ENCODE data around the gene EPS8L1. TPM values are rescaled to one million over a fixed set of nuclear protein-coding genes. Genes with fewer than 3 reads are reported as not detected.

Gene EPS8L1
- polyA plus RNA-seq, 1 of the 3 experiments (the other 2 are of a cell fraction) = 12.9 TPM

DNA sequence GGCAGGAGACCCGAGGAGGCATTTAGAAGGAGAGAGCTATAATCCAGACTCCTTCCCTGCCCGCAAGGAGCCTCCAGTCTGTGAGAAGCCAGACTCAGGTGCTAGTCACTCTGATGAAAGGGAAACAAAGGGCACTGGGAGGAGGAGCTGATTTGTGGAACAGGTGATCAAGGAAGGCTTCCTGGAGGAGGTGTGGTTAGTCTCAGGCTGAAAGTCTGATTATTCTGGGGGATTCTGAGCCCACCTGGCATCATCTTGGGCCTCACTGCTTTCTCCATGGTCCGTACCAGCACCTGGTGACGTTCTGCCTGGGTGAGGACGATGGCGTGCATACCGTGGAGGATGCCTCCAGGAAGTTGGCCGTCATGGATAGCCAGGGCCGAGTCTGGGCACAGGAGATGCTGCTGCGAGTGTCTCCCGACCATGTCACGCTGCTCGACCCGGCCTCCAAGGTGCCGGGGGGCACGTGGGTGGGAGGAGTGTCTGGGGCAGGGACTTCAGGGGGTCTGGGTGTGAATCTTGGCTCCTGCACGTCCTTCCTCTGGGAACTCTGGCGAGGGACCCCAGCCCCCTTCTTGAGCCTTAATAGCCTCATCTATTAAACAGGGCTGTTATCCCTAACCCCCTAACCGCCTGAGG, 3.9 kb downstream of the EPS8L1 start:
- Histone ChIP-seq H3K27ac (ENCODE audit: low read depth in 2 of 2, low read length in 1 of 2) (no peak overlapping the region; a peak in 1 of 4 replicates), H3F3A (replicated peaks; ENCODE audit: insufficient read depth) (peaks cover 7% of the 10 kb centered on the region), H3K9me3 (no peaks in the 10 kb centered on the region), H3K4me1 (ENCODE audit: control insufficient read depth in 1 of 2, insufficient read depth in 2 of 2, low read depth in 1 of 2, low read length in 1 of 2) (peaks cover 4 to 21% of the 10 kb centered on the region in 2 experiments; a peak in 2 of 4 replicates), H3K9ac (no peak overlapping the region), H3K36me3 (replicated peaks in 1 of 2; ENCODE audit: control insufficient read depth in 1 of 2, insufficient read depth in 2 of 2, low read length in 1 of 2) (no peaks in the 10 kb centered on the region), H3K4me3 (ENCODE audit: low read depth in 2 of 2, low read length in 1 of 2) (peak overlapping the region in 1 of 2 experiments; percentile 68; a peak in 3 of 4 replicates), H4K20me1 (ENCODE audit: insufficient read depth) (no peaks in the 10 kb centered on the region), H3K79me2 (ENCODE audit: insufficient read depth) (no peaks in the 10 kb centered on the region), H3K4me2 (peak overlapping the region; percentile 89; the same call in 1 of the 2 replicates), H3K27me3 (ENCODE audit: insufficient read depth) (no peaks in the 10 kb centered on the region), H3K9me2 (no peaks in the 10 kb centered on the region), H2AFZ (ENCODE audit: low read depth) (no peak overlapping the region)
- no peak for DNase-seq
- WGBS (ENCODE audit: low lambda C conversion rate) = 69% methylated on average over 8 of the region's 19 CpGs
- ChIA-PET CTCF (interaction anchor here (1.0 to 1.8 kb wide), 2 partner anchors 10 to 11 kb away, joined by 4 to 5 read pairs; no protein-coding TSS in a partner anchor), POLR2A (no interaction called here)
- TF ChIP-seq GABPA (IDR thresholded peaks at IDR 0.05; ENCODE audit: low read depth) = no peak
- TF ChIP-seq RFX5 (IDR thresholded peaks at IDR 0.05; ENCODE audit: low read length) = no peak
- no peak for TF ChIP-seq SMC3 (IDR thresholded peaks at IDR 0.05; ENCODE audit: low read depth, low read length)
- no peak for TF ChIP-seq FOSL2 (IDR thresholded peaks at IDR 0.05; ENCODE audit: borderline replicate concordance, low read depth)
- no peak for TF ChIP-seq TCF12 (IDR thresholded peaks at IDR 0.05)
- TF ChIP-seq RAD21 (IDR thresholded peaks at IDR 0.05; ENCODE audit: low read length) = no peak
- TF ChIP-seq TAF1 (IDR thresholded peaks at IDR 0.05; ENCODE audit: borderline replicate concordance, low read depth, low read length) = no peak
- TF ChIP-seq RXRA (IDR thresholded peaks at IDR 0.05; ENCODE audit: borderline replicate concordance, low read depth) = no peak
- no peak for TF ChIP-seq IRF3 (IDR thresholded peaks at IDR 0.05; ENCODE audit: low read depth, low read length)
- TF ChIP-seq, protein P1, sequence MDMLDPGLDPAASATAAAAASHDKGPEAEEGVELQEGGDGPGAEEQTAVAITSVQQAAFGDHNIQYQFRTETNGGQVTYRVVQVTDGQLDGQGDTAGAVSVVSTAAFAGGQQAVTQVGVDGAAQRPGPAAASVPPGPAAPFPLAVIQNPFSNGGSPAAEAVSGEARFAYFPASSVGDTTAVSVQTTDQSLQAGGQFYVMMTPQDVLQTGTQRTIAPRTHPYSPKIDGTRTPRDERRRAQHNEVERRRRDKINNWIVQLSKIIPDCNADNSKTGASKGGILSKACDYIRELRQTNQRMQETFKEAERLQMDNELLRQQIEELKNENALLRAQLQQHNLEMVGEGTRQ (IDR thresholded peaks at IDR 0.05; ENCODE audit: borderline replicate concordance, low read depth, low read length) = no peak
- TF ChIP-seq NFIC (IDR thresholded peaks at IDR 0.05; ENCODE audit: borderline replicate concordance) = no peak
- no peak for TF ChIP-seq TEAD4 (IDR thresholded peaks at IDR 0.05; ENCODE audit: borderline replicate concordance, insufficient read depth)
- no peak for TF ChIP-seq REST (IDR thresholded peaks at IDR 0.05; ENCODE audit: low read depth, low read length)
- no peak for TF ChIP-seq MXI1 (IDR thresholded peaks at IDR 0.05; ENCODE audit: low read depth, low read length)
- TF ChIP-seq, protein P2, sequence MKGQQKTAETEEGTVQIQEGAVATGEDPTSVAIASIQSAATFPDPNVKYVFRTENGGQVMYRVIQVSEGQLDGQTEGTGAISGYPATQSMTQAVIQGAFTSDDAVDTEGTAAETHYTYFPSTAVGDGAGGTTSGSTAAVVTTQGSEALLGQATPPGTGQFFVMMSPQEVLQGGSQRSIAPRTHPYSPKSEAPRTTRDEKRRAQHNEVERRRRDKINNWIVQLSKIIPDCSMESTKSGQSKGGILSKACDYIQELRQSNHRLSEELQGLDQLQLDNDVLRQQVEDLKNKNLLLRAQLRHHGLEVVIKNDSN (IDR thresholded peaks at IDR 0.05; ENCODE audit: borderline replicate concordance, low read depth) = no peak
- no peak for TF ChIP-seq PBX3 (IDR thresholded peaks at IDR 0.05)
- no peak for TF ChIP-seq MEF2A (IDR thresholded peaks at IDR 0.05; ENCODE audit: borderline replicate concordance, low read depth)
- TF ChIP-seq GATA2 (CRISPR knock-in tag; IDR thresholded peaks at IDR 0.05) = no peak
- TF ChIP-seq RCOR1 (IDR thresholded peaks at IDR 0.05; ENCODE audit: low read length) = no peak
- TF ChIP-seq FOXM1 (IDR thresholded peaks at IDR 0.05; ENCODE audit: low read depth) = no peak
